ENCODE measurements around the gene ATP10D.
A peak's percentile ranks its signal among the peaks of the same experiment; 100 is the strongest.
"Not testable (repeated sequence)": the region's sequence is repeated elsewhere in the genome, so short reads cannot be mapped to it uniquely, and the experiment has no call there.

Gene ATP10D

DNA sequence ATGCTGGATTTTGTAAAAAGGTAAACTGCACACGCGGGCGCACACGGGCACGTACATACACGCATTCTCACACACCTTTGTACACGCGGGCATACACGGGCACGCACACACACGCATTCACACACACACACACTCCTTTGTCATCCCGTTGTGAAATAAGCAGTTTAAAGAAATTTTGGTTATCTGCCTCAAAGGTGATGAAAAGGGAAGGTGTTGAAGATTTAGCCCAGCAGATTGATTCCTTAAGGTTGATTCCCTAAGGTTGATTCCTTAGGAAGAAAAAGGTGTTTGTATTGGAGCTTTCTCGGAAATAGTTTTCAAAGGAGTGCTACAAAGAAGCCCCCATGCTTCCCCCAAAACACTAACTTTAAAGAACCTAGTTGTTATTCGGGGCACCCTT lies 693 bp downstream of the ATP10D start:
- peak overlapping the region; percentile 85 for H3K4me3 ChIP-seq (ENCODE audit: low read length)
- no peak for TF ChIP-seq CTCF (conservative IDR thresholded peaks at IDR 0.05; ENCODE audit: low read length)
- no peak for DNase-seq (ENCODE audit: low read depth)

GRCh38 chr4:47486231-47486673 lies 1.2 kb downstream of the ATP10D start:
- DNase-seq (ENCODE audit: low read depth) = no peak
- H3K4me3 ChIP-seq (ENCODE audit: low read length) = peak overlapping the region; percentile 85
- no peak for TF ChIP-seq CTCF (conservative IDR thresholded peaks at IDR 0.05; ENCODE audit: low read length)

GRCh38 chr4:47486727-47487126 lies 1.7 kb downstream of the ATP10D start:
- H3K4me3 ChIP-seq (ENCODE audit: low read length) = peak overlapping the region; percentile 85
- DNase-seq (ENCODE audit: low read depth) = not testable (repeated sequence)

DNA sequence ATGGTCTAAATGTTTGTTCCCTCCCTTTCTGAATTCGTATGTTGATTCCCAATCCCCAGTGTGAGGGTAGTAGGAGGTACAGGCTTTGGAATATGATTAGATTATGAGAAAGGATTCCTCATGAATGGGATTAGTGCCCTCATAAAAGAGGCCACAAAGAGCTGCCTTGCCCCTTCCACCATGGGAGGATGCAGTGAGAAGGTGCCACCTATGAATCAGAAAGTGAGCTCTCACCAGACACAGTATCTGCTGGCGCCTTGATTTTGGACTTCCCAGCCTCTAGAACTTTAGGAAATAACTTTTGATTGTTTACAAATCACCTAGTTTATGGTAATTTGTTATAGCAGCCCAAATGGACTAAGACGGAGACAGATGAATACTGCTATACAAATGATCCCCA lies 3.6 kb downstream of the ATP10D start:
- H3K4me3 ChIP-seq (ENCODE audit: low read length) = no peak overlapping the region
- no peak for TF ChIP-seq CTCF (conservative IDR thresholded peaks at IDR 0.05; ENCODE audit: low read length)
- no peak for DNase-seq (ENCODE audit: low read depth)

- TF ChIP-seq CTCF (conservative IDR thresholded peaks at IDR 0.05; ENCODE audit: low read length) = peak; percentile 45
- DNase-seq (ENCODE audit: low read depth) = no peak
- no peak overlapping the region for H3K4me3 ChIP-seq (ENCODE audit: low read length)
Measured at GRCh38 chr4:47490550-47490949, 5.5 kb downstream of the ATP10D start.

DNA sequence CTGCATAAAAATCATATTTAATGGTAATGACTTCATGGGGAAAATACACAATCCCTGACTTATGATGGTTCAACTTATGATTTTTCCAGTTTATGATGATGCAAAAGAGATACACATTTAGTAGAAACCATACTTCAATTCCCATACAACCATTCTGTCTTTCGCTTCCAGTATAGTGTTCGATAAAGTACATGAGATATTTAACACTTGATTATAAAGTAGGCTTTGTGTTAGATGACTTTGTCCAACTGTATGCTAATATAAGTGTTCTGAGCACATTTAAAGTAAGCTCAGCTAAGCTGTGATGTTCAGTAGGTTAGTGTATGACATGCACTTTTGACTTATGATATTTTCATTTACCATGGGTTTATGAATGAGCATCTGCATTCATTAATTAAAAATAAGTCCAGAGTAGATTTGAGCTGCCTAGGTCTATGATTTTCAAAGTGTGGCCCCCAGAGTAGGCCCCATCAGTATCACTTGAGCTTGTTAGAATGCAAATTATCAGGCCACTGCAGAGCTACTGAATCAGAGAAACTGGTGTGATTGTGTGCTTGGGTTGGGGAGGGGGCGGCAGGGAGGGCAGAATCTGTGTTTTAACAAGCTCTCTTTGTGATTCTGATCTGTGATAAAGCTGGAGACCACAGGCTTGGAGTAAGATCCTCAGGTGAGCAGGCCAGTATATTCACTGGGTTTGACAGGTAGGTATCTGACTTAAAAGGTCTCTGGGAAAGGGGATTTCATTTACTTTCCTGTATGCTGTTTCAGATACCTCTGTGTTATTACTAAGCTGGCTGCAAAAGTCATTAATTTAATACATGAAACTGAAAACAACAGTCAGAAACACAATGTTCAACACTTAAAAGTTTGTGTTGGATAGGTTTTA lies 8.4 kb downstream of the ATP10D start:
- H3K4me3 ChIP-seq (ENCODE audit: low read length) = no peak overlapping the region
- no peak for DNase-seq (ENCODE audit: low read depth)
- TF ChIP-seq CTCF (conservative IDR thresholded peaks at IDR 0.05; ENCODE audit: low read length) = no peak

DNA sequence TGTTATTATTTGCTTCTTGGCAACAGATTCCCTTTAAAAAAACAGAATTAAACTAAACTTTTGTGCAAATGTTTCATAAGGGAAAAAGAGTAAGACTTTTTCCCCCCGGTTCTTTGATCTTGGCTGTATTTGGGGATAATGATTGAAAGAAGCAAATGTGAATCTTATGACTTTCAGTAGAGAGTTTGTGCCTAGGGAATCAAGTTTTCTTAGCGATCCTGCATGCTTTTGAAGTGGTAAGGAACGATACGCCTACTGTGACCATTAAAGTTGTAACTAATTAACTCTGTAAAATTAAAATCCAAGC lies 9.0 kb downstream of the ATP10D start:
- no peak overlapping the region for H3K4me3 ChIP-seq (ENCODE audit: low read length)
- TF ChIP-seq CTCF (conservative IDR thresholded peaks at IDR 0.05; ENCODE audit: low read length) = no peak
- DNase-seq (ENCODE audit: low read depth) = no peak
